C4-2B (cell line): Measurements from ENCODE around the gene SCO1.

Experiments used
- CTCF ChIP-seq: fragments of 450-650 bp; conservative IDR thresholded peaks from 2 replicates; pipeline ENCODE4 v1.5.1; 2017; ENCODE audit warnings: mild to moderate bottlenecking
- ZFX ChIP-seq: fragments of 450-650 bp; IDR thresholded peaks from 2 replicates; pipeline ENCODE4 v1.6.1; 2017

GRCh38 chr17:10733666-10734065 lies 36.3 kb upstream of the SCO1 start:
- TF ChIP-seq CTCF (no peak), ZFX (no peak)
